Mesenchymal stem cell (in vitro differentiated cells and primary cell): Measurements from ENCODE around the gene CKAP5.

ENCODE experiments used
- DNase-seq: peaks from one replicate; pipeline ENCODE4 v3.0.0-alpha.2; 2013
- H2AFZ ChIP-seq: one replicate; pipeline ENCODE4 v1.6.1; 2013; ENCODE audit warnings: low read depth, mild to moderate bottlenecking, control low read depth, inconsistent platforms, low read length, moderate library complexity
- H2AK5ac ChIP-seq: 2 replicates; pipeline ENCODE4 v1.6.1; 2013; ENCODE audit warnings: low read length, moderate library complexity, mild to moderate bottlenecking, inconsistent platforms; ENCODE audit not compliant: severe bottlenecking
- H2BK120ac ChIP-seq: one replicate; pipeline ENCODE4 v1.6.1; 2013; ENCODE audit warnings: low read depth, mild to moderate bottlenecking, inconsistent platforms, low read length, moderate library complexity
- H2BK12ac ChIP-seq, 2 experiments: one replicate each; pipeline ENCODE4 v1.6.1; 2013; ENCODE audit warnings: inconsistent platforms in 2 of 2, low read length in 2 of 2, mild to moderate bottlenecking in 2 of 2, moderate library complexity in 2 of 2, control low read depth in 1 of 2
- H2BK15ac ChIP-seq: one replicate; pipeline ENCODE4 v1.6.1; 2013; ENCODE audit warnings: mild to moderate bottlenecking, low read depth, inconsistent platforms; ENCODE audit not compliant: poor library complexity, severe bottlenecking
- H2BK5ac ChIP-seq: 2 replicates; pipeline ENCODE4 v1.6.1; 2013; ENCODE audit warnings: low read depth, mild to moderate bottlenecking, low read length, control low read depth, inconsistent platforms; ENCODE audit not compliant: poor library complexity, severe bottlenecking
- H3K14ac ChIP-seq, 2 experiments: one replicate each; pipeline ENCODE4 v1.6.1; 2013; ENCODE audit warnings: inconsistent platforms in 2 of 2, low read length in 2 of 2, control low read depth in 1 of 2, mild to moderate bottlenecking in 1 of 2, moderate library complexity in 1 of 2
- H3K18ac ChIP-seq, 2 experiments: one replicate each; pipeline ENCODE4 v1.6.1; 2013; ENCODE audit warnings: inconsistent platforms in 2 of 2, low read length in 2 of 2, control low read depth in 1 of 2, low read depth in 1 of 2, mild to moderate bottlenecking in 1 of 2
- H3K23ac ChIP-seq, 2 experiments: one replicate each; pipeline ENCODE4 v1.6.1; 2013; ENCODE audit warnings: inconsistent platforms in 2 of 2, low read length in 2 of 2, mild to moderate bottlenecking in 2 of 2, moderate library complexity in 2 of 2, control low read depth in 1 of 2
- H3K27ac ChIP-seq: 2 replicates; pipeline ENCODE4 v1.5.1; 2013; ENCODE audit warnings: mild to moderate bottlenecking, moderate library complexity, low read length, control low read depth, inconsistent platforms; ENCODE audit not compliant: poor library complexity, severe bottlenecking
- H3K27me3 ChIP-seq, 2 experiments: 2 replicates each; pipeline versions ENCODE4 v1.6.1 to v1.7.0; 2013; ENCODE audit warnings: low read length in 2 of 2, mild to moderate bottlenecking in 2 of 2, moderate library complexity in 2 of 2, control low read depth in 1 of 2, inconsistent platforms in 1 of 2; ENCODE audit not compliant: control insufficient read depth in 1 of 2, insufficient read depth in 1 of 2
- H3K36me3 ChIP-seq, 2 experiments: 2 replicates each; pipeline versions ENCODE4 v1.6.1 to v1.7.0; 2013; ENCODE audit warnings: low read length in 2 of 2, control low read depth in 1 of 2, inconsistent platforms in 1 of 2, low read depth in 1 of 2, mild to moderate bottlenecking in 1 of 2; ENCODE audit not compliant: insufficient read depth in 2 of 2, control insufficient read depth in 1 of 2
- H3K4ac ChIP-seq, 2 experiments: one replicate each; pipeline ENCODE4 v1.6.1; 2013; ENCODE audit warnings: inconsistent platforms in 2 of 2, low read length in 2 of 2, mild to moderate bottlenecking in 2 of 2, moderate library complexity in 2 of 2, control low read depth in 1 of 2, low read depth in 1 of 2
- H3K4me1 ChIP-seq: 2 replicates; pipeline ENCODE4 v1.6.1; 2013; ENCODE audit warnings: low read depth, low read length, control low read depth; ENCODE audit not compliant: control insufficient read depth, insufficient read depth
- H3K4me2 ChIP-seq: 2 replicates; pipeline ENCODE4 v1.6.1; 2013; ENCODE audit warnings: low read length, mild to moderate bottlenecking, inconsistent platforms; ENCODE audit not compliant: poor library complexity, severe bottlenecking
- H3K4me3 ChIP-seq, 2 experiments: 2 replicates each; pipeline versions ENCODE4 v1.5.1 to v1.7.0; 2013; ENCODE audit warnings: low read length in 2 of 2, mild to moderate bottlenecking in 2 of 2, control low read depth in 1 of 2, low read depth in 1 of 2; ENCODE audit not compliant: insufficient read depth in 1 of 2
- H3K79me1 ChIP-seq: replicated peaks from 2 replicates; pipeline ENCODE4 v1.6.1; 2013; ENCODE audit warnings: mild to moderate bottlenecking, control low read depth, low read length, inconsistent platforms; ENCODE audit not compliant: poor library complexity, severe bottlenecking
- H3K9ac ChIP-seq: 2 replicates; pipeline ENCODE4 v1.7.0; 2013; ENCODE audit warnings: mild to moderate bottlenecking, low read length, moderate library complexity
- H3K9me3 ChIP-seq: 2 replicates; pipeline ENCODE4 v1.7.0; 2013; ENCODE audit warnings: mild to moderate bottlenecking, low read length; ENCODE audit not compliant: control insufficient read depth
- H4K8ac ChIP-seq: one replicate; pipeline ENCODE4 v1.6.1; 2013; ENCODE audit warnings: inconsistent platforms, mild to moderate bottlenecking, low read length, moderate library complexity
- H4K91ac ChIP-seq: one replicate; pipeline ENCODE4 v1.6.1; 2013; ENCODE audit warnings: mild to moderate bottlenecking, low read length, inconsistent platforms
- WGBS: methylation state at CpG from one replicate; pipeline ENCODE4 v1.1.7; 2013; ENCODE audit warnings: mixed read lengths; 5-methylcytosine and 5-hydroxymethylcytosine counted together

CKAP5 gene

DNA sequence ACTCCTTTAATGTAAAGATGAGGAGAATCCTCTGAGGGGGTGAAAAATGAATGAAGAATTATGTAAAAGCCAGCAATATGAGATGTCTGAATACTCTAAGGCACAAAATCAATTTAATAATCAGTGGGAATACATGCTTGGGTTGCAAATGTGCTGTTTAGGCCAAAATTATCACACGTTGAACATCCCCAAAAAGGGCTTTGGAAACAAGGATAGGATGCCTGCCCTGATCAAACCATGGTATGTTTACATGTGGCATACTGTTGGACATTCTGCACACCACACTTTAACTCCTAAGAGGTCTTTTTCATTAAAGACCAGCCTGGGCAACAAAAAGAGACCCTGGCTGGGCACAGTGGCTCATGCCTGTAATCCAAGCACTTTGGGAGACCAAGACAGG lies 100.8 kb downstream of the CKAP5 start:
- Histone ChIP-seq H4K8ac (no peak overlapping the region), H3K4me2 (no peak overlapping the region), H3K18ac (no peak overlapping the region), H3K14ac (no peak overlapping the region), H3K4me3 (no peak overlapping the region), H3K27me3 (no peaks in the 10 kb centered on the region), H2BK120ac (no peak overlapping the region), H3K79me1 (peaks cover 3% of the 10 kb centered on the region), H3K27ac (no peak overlapping the region), H2BK5ac (no peak overlapping the region), H3K9me3 (no peaks in the 10 kb centered on the region), H2BK15ac (no peak overlapping the region), H2AFZ (no peak overlapping the region), H3K4me1 (no peaks in the 10 kb centered on the region), H2BK12ac (no peak overlapping the region), H3K23ac (no peak overlapping the region), H2AK5ac (no peak overlapping the region), H3K9ac (no peak overlapping the region), H3K36me3 (peaks cover 58 to 83% of the 10 kb centered on the region in 2 experiments), H3K4ac (no peak overlapping the region), H4K91ac (no peak overlapping the region)
- no peak for DNase-seq
- 100% methylated on average over 1 of the region's 1 CpG for WGBS

DNA sequence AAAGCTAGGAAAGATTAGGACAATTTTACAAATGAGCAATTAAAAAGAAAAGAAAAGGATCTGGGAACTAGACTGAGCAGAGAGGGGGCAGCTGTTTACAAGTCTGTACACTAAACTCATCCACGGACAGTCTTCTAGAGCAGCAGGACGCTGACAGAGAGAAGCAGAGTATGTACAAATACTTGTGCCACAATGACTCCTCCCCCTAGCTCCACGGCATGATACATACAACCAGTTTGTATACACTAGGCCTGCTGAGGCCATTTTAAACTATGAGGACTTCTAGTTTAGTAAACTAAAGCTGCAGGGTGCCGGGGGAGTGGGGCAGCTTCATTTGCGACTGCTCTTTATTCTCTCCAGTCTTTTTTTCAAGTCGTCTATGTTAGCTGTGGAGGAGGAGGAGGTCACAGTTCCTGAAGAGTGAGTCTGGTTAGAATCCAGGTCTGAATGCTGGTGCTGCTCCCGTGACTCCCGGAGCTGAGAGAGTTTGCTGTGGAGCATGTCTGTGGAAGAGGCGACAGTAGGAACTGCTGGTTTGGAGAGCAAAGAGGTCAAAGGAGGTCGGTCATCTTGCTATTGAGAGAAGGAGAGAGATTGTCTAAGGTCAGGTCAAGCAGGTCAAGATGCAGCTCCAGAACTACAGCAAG lies 102.3 kb downstream of the CKAP5 start:
- Histone ChIP-seq H2BK5ac (no peak overlapping the region), H3K4me1 (no peaks in the 10 kb centered on the region), H3K27me3 (no peaks in the 10 kb centered on the region), H3K9me3 (no peaks in the 10 kb centered on the region), H3K4me3 (no peak overlapping the region), H3K4ac (no peak overlapping the region), H3K9ac (no peak overlapping the region), H3K36me3 (peaks cover 51 to 77% of the 10 kb centered on the region in 2 experiments), H3K27ac (no peak overlapping the region), H2AK5ac (no peak overlapping the region), H2BK120ac (no peak overlapping the region), H3K14ac (no peak overlapping the region), H3K23ac (no peak overlapping the region), H4K8ac (no peak overlapping the region), H3K4me2 (no peak overlapping the region), H2BK15ac (no peak overlapping the region), H2AFZ (no peak overlapping the region), H3K79me1 (peaks cover 3% of the 10 kb centered on the region), H2BK12ac (no peak overlapping the region), H4K91ac (no peak overlapping the region), H3K18ac (no peak overlapping the region)
- peak; percentile 75 for DNase-seq
- 85% methylated on average over 7 of the region's 10 CpGs for WGBS

DNA sequence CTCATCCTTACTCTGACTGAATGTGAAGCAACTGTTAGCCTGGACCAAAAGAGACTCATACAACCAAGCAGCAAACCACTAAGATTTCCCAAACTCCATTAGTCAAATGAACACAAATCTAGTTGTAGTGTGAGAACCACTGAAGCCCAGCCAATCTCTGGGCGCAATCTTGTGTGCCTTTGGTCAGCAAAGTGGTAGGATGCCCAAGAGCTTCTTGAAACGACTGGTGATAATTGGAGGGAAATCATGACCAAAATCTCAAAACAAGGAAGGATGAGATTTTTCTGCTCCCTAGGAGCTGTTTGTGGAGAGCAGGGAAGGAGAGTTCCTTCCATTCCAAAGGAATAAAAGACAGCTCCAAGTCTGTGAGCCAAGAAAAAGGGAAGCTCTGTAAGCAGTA lies 103.0 kb downstream of the CKAP5 start:
- Histone ChIP-seq H3K9me3 (no peaks in the 10 kb centered on the region), H3K27me3 (no peaks in the 10 kb centered on the region), H3K4ac (no peak overlapping the region), H4K91ac (no peak overlapping the region), H3K9ac (no peak overlapping the region), H3K4me1 (no peaks in the 10 kb centered on the region), H3K27ac (no peak overlapping the region), H2BK120ac (no peak overlapping the region), H2BK15ac (no peak overlapping the region), H3K18ac (no peak overlapping the region), H3K23ac (no peak overlapping the region), H3K79me1 (peaks cover 3% of the 10 kb centered on the region), H2AK5ac (no peak overlapping the region), H3K4me2 (no peak overlapping the region), H4K8ac (no peak overlapping the region), H3K14ac (no peak overlapping the region), H2AFZ (no peak overlapping the region), H2BK5ac (no peak overlapping the region), H3K4me3 (no peak overlapping the region), H2BK12ac (no peak overlapping the region), H3K36me3 (peaks cover 46 to 74% of the 10 kb centered on the region in 2 experiments)
- 100% methylated on average over 2 of the region's 2 CpGs for WGBS
- DNase-seq, result no peak

DNA sequence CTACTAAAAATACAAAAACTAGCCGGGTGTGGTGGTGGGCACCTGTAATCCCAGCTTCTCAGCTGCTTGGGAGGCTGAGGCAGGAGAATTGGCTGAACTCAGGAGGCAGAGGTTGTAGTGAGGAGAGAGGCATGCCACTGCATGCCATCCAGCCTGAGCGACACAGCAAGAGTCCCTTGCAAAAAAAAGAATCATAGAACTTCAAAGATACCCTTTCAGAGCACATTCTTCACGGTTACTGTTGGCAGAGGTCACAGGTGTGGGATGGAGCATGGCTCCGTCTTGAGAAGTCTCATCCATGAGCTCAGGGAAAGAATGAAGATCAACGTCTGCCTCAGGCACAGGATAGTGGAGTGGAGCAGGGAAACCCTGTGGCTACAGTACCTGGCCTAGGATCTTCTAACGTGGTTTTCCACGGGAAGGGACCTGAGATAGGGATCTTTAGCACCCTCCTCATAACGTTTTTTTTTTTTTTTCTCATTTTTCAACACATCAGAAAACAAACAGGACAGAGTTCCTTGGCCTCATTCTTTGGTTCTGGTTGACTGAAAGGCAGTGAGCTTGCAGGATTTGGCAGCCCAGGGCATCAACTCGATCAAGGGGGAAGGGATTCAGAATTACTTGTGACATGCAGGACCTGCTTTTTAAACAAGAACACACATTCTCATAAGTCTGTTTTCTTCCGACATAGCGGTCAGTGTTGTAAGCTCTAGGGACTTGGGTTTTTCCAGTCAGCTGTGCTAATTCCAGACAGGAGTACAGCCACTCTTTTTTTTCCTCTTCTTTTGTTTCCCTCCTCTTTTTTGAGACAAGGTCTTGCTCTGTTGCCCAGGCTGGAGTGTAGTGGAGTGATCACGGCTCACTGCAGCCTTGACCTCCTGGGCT lies 104.2 kb downstream of the CKAP5 start:
- Histone ChIP-seq H3K4me1 (no peaks in the 10 kb centered on the region), H3K23ac (no peak overlapping the region), H2AFZ (no peak overlapping the region), H3K27me3 (no peaks in the 10 kb centered on the region), H3K14ac (no peak overlapping the region), H4K8ac (no peak overlapping the region), H2BK120ac (no peak overlapping the region), H3K4ac (no peak overlapping the region), H3K27ac (no peak overlapping the region), H2AK5ac (no peak overlapping the region), H3K18ac (no peak overlapping the region), H3K79me1 (peaks cover 3% of the 10 kb centered on the region), H3K36me3 (peaks cover 36 to 63% of the 10 kb centered on the region in 2 experiments), H3K4me2 (no peak overlapping the region), H4K91ac (no peak overlapping the region), H3K4me3 (no peak overlapping the region), H2BK12ac (no peak overlapping the region), H3K9me3 (no peaks in the 10 kb centered on the region), H3K9ac (no peak overlapping the region), H2BK5ac (no peak overlapping the region), H2BK15ac (no peak overlapping the region)
- no peak for DNase-seq
- WGBS, result 88% methylated on average over 10 of the region's 12 CpGs
